ENCODE measurements around the gene CMTM3.
"Not testable (repeated sequence)": the region's sequence is repeated elsewhere in the genome, so short reads cannot be mapped to it uniquely, and the experiment has no call there.

The CMTM3 gene

DNA sequence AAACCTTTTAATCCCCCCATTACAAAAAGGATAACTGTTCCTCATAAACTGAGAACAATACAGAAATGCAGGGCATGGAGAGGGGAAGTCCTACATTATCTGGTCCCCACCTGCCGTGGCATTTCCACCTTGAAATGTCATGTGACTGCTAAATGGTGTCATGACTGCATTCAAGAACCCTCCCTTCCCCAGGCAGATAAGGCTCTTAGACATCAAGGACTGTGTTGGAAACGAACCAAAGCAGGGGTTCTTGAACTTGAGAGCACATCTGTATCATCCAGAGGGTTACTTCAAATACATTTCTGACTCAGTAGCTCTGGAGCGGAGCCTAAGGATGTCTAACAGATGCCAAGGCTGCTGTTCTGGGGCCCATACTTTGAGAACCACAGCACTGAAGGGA lies 18.4 kb downstream of the CMTM3 start:
- TF ChIP-seq, protein P1, sequence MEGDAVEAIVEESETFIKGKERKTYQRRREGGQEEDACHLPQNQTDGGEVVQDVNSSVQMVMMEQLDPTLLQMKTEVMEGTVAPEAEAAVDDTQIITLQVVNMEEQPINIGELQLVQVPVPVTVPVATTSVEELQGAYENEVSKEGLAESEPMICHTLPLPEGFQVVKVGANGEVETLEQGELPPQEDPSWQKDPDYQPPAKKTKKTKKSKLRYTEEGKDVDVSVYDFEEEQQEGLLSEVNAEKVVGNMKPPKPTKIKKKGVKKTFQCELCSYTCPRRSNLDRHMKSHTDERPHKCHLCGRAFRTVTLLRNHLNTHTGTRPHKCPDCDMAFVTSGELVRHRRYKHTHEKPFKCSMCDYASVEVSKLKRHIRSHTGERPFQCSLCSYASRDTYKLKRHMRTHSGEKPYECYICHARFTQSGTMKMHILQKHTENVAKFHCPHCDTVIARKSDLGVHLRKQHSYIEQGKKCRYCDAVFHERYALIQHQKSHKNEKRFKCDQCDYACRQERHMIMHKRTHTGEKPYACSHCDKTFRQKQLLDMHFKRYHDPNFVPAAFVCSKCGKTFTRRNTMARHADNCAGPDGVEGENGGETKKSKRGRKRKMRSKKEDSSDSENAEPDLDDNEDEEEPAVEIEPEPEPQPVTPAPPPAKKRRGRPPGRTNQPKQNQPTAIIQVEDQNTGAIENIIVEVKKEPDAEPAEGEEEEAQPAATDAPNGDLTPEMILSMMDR (IDR thresholded peaks at IDR 0.05; ENCODE audit: borderline replicate concordance, control extremely low read depth, extremely low read depth, insufficient read depth, missing control alignments), result no peak
- in situ Hi-C loops (cut with MboI; ENCODE audit: low sequenced_read_pairs, unreplicated experiment), result no loop called here
- DNase-seq (ENCODE audit: low spot score), result no peak

DNA sequence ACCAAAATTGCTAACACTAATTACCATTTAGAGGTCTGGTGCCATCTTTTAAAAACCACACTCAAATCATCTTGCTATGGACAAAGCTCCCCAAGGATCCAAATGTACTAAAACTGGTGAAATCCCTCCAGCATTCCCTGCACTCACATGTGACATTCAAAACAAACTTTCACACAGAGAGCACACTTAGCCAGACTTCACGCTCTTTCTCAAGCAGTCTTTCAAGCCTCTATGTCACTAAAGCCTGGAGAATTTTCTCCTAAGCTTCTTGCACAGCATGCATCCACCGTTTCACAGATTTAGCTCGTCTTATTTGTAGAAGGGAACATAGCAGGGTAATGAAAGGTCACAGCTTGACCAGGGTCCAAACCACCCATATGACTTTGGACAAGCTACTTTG lies 19.3 kb downstream of the CMTM3 start:
- TF ChIP-seq, protein P1 (IDR thresholded peaks at IDR 0.05; ENCODE audit: borderline replicate concordance, control extremely low read depth, extremely low read depth, insufficient read depth, missing control alignments), result no peak
- in situ Hi-C loops (cut with MboI; ENCODE audit: low sequenced_read_pairs, unreplicated experiment), result no loop called here
- DNase-seq (ENCODE audit: low spot score), result no peak

DNA sequence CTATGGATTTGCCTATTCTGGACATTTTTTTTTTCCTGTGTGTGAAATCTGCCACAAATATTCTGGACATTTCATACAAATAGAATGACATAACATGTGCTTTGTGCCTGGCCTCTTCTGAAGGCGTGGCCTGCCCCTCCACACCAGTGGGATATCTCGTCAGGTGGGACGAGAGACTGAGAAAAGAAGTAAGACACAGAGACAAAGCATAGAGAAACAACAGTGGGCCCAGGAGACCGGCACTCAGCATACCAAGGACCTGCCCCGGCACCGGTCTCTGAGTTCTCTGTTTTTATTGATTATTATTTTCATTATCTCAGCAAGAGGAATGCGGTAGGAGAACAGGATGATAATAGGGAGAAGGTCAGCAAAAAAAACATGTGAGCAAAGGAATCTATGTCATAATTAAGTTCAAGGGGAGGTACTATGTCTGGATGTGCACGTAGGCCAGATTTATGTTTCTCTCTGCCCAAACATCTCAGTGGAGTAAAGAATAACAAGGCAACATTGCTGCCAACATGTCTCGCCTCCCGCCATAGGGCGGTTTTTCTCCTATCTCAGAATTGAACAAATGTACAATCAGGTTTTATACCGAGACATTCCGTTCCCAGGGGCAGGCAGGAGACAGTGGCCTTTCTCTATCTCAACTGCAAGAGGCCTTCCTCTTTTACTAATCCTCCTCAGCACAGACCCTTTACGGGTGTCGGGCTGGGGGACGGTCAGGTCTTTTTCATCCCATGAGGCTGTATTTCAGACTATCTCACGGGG lies 23.3 kb downstream of the CMTM3 start:
- in situ Hi-C loops (cut with MboI; ENCODE audit: low sequenced_read_pairs, unreplicated experiment), result not testable (repeated sequence)

DNA sequence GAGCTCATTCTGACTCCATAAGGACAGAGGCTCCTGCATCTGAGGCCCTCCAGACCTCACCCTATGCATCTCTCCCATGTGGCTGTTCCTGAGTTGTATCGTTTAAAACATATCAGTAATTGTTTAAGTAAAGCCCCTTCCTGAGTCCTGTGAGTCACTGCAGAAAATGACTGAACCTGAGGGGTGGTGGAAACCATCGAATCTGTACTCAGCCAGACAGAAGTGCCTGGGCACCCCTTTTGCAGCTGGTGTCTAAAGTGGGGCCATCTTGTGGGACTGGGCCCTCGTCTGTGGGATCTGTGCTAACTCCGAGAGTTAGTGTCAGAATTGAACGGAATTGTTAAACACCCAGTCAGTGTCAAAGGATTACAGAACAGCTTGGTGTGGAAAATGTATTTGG lies 25.4 kb downstream of the CMTM3 start:
- TF ChIP-seq, protein P1 (IDR thresholded peaks at IDR 0.05; ENCODE audit: borderline replicate concordance, control extremely low read depth, extremely low read depth, insufficient read depth, missing control alignments), result no peak
- no peak for DNase-seq (ENCODE audit: low spot score)
- in situ Hi-C loops (cut with MboI; ENCODE audit: low sequenced_read_pairs, unreplicated experiment), result no loop called here

More for the DNA sequence above, 23.3 kb downstream of the CMTM3 start:
- not testable (repeated sequence) for DNase-seq (ENCODE audit: low spot score)

DNA sequence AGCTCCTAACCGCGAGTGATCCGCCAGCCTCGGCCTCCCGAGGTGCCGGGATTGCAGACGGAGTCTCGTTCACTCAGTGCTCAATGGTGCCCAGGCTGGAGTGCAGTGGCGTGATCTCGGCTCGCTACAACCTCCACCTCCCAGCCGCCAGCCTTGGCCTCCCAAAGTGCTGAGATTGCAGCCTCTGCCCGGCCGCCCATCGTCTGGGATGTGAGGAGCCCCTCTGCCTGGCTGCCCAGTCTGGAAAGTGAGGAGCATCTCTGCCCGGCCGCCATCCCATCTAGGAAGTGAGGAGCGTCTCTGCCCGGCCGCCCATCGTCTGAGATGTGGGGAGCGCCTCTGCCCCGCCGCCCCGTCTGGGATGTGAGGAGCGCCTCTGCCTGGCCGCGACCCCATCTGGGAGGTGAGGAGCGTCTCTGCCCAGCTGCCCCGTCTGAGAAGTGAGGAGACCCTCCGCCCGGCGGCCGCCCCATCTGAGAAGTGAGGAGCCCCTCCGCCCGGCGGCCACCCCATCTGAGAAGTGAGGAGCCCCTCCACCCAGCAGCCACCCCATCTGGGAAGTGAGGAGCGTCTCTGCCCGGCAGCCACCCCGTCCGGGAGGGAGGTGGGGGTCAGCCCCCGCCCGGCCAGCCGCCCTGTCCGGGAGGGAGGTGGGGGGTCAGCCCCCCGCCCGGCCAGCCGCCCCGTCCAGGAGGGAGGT lies 26.2 kb downstream of the CMTM3 start:
- in situ Hi-C loops (cut with MboI; ENCODE audit: low sequenced_read_pairs, unreplicated experiment); DNase-seq (ENCODE audit: low spot score): not testable (repeated sequence)

DNA sequence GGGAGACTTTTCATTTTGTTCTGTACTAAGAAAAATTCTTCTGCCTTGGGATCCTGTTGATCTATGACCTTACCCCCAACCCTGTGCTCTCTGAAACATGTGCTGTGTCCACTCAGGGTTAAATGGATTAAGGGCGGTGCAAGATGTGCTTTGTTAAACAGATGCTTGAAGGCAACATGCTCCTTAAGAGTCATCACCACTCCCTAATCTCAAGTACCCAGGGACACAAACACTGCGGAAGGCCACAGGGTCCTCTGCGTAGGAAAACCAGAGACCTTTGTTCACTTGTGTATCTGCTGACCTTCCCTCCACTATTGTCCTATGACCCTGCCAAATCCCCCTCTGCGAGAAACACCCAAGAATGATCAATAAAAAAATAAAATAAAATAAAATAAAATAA lies 27.1 kb downstream of the CMTM3 start:
- in situ Hi-C loops (cut with MboI; ENCODE audit: low sequenced_read_pairs, unreplicated experiment), result not testable (repeated sequence)

DNA sequence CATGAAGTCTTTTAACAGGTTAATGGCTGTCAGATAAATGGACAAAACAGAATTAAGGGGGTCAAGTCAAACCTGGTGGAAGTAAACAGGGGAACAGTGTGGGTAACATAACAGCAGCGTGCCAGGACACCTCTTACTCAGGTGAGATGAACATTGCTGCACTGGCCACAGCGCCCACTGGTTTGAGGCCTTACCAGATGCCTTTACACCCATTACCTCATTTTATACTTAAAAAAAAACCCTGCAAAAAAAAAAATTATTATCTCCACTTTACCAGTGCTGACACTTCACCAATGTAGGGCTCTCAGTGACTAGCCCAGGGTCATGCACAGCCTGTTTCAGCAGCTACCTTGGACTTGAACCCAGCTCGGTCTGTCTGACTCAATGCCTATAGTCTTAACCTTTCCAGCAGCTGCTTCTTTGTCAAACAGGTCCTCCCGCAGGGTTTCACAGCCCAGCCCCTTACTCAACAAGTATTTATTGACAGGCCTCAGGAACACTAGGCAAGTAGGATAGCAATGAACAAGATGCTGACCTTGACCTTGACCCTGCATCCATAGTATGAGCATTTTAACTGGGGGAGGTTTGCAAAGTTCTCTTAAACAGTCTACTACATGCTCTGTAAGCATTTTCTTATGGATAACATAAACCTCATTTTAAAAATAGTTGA lies 30.2 kb downstream of the CMTM3 start:
- in situ Hi-C loops (cut with MboI; ENCODE audit: low sequenced_read_pairs, unreplicated experiment), result no loop called here
- DNase-seq (ENCODE audit: low spot score), result no peak
- TF ChIP-seq, protein P1 (IDR thresholded peaks at IDR 0.05; ENCODE audit: borderline replicate concordance, control extremely low read depth, extremely low read depth, insufficient read depth, missing control alignments), result no peak

More for the DNA sequence above, 27.1 kb downstream of the CMTM3 start:
- not testable (repeated sequence) for DNase-seq (ENCODE audit: low spot score)

DNA sequence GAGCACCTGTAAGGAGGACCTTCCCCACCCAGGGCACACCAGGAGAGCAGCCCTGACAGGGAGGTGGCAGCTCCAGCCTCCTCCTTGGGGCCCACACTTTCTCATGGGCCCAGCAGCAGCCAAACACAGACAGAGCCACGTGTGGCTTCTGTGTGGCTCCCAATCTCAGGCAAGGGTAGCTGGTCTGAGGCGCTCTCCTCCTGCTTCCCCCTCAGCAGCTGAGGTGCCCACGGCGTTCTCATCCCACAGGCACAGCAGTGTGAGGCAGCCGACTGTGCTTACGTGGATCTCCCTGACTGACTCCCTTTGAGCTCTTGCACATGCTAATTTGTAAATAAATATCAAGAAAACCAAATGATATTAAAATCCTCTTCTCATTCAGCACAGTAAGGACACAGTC lies 30.9 kb downstream of the CMTM3 start:
- no peak for DNase-seq (ENCODE audit: low spot score)

More for the DNA sequence above, 30.9 kb downstream of the CMTM3 start:
- in situ Hi-C loops (cut with MboI; ENCODE audit: low sequenced_read_pairs, unreplicated experiment), result no loop called here
- TF ChIP-seq, protein P1 (IDR thresholded peaks at IDR 0.05; ENCODE audit: borderline replicate concordance, control extremely low read depth, extremely low read depth, insufficient read depth, missing control alignments), result no peak

Data from GM13976 (cell line).